ENCODE data around the gene OTOL1.
A peak's percentile ranks its signal among the peaks of the same experiment; 100 is the strongest.

Gene OTOL1

DNA sequence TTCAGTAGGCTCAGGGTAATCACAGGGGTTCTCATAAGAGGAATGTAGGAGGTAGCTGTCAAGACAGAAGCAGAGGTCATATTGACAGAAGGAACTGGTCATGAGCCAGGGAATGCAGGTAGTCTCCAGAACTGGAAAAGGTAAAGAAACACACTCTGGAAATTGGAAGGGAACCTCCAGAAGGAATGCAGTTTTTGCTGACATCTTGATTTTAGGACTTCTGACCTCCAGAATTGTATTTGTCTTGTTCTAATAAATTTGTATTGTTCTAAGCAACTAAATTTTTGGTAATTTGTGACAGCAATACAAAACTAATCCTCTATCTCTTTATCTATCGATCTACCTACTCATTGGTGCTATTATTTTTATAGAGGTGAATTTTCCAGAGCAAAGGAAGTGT is 49.2 kb downstream of the OTOL1 start:
- DNase-seq: no peak

DNA sequence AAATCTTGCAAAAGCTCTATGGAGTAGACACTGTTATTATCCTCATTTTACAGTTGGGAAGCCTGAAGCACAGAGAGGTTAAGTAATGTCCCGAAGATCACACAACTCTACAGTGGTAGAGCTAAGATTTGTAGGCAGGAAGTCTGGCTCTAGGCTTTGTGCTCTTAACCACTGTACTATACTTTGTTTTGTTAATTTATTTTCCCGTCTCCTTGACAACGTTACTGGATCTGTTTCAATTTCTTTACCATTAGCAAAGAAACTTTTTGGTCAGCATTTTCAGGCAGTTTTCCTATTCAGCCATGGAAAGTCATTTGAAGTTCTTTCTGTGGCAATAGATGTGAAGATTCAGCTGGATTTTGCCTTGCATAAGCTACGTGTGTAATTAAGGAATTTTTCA is 51.7 kb downstream of the OTOL1 start:
- DNase-seq: no peak

DNA sequence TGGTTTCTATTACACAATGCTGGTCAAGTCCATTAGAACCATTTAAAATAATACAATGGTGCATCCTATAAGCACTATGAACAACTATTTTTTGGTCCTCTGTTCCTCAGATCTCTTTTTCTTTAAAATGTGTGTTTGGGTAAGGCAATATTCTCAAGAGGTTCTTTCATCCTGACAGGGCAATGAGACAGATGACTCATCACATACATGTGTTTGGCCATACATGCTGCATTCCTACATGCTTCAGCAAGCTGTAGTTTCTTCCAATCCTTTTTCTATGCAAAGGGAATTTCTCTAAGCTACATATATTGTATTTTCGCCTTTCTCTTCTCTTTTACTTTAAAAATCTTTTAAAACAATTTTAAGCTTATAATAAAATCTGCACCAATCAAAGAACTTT is 52.7 kb downstream of the OTOL1 start:
- peak; percentile 5 for DNase-seq

DNA sequence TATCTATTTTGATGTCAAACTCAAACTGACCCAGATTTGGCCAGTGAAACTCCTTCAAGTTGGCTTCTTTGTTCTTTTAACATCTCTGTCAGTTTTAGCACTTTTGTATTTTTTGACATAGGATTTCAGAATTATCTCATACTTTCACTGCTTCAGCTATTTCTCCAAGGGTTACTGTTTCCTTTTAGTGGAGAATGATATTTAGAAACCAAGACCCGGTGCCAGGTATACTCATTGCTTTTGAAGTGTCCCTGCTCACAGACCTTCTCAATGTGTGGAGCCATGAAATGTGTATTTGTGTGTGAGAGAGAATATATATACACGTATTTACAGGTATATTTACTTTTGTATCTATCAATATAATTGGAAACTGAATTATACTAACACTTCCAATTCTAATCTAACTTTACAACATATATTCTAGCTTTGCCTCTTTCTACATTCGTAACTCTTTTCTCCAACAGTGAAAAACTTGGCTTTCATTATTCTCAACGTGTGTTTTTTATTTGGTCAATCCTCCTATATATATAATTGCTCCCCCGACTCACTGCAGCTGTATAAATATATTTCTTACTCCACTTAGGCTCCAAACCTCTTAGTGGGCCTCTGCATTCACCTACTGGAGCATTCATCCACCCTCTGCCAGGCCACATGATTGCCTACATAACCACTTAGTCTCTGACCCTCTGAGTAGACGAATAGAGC is 54.0 kb downstream of the OTOL1 start:
- no peak for DNase-seq

DNA sequence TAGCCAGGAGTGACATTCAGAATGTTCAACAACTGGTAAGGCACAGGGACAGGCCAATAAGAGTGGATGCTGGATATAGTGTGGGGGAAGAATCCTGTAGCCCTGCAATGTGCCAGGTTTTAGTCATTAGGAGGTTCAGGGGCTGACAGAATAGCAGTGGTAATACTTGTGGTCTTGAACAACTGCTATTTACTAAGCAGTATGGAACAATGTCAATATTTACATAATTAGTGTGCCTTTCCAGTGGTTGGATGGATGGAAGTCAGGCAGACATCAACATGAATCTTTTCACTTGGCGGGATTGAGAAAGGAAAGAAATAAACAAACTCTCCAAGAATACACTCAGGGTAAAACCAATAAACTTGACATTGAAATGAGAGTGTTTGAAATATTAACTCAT is 55.1 kb downstream of the OTOL1 start:
- DNase-seq: no peak

DNA sequence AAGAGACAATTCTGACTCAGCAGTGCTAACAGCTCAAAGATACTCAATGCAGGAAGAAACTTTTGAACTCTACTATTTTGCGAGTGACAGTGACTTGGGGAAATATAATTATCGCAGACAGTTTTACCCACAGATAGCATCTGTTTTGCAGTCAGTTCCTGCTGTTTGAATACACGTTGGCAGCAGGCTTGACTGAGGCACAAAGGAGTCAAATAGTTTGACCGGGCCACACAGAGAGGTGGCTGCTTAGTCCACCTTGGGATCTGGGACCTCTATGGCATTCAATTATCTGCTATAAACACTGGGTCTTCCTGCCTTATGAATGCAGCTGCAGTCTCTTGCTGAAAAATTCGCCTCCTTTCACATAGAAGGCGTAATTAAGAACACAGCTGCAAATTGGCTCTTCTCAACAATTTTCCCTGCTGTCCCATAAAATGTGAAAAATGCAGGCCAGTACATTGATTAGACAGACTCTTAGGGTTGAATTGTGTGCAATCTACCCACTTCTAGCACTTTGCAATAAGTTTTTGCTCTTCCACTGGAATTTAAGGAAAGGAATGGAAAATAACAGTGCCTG is 56.5 kb downstream of the OTOL1 start:
- no peak for DNase-seq

Measured in fibroblast of skin of scalp (primary cell).